GM12878 (cell line): ENCODE data around the gene SLC26A11. TPM values are rescaled to one million over a fixed set of nuclear protein-coding genes. Genes with fewer than 3 reads are reported as not detected.

Experiments used
- ATAC-seq: fragments of 200-7000 bp; cut with Tn5 transposase; 3 replicates; pipeline ENCODE4 v1.9.1; 2020; ENCODE audit warnings: mild to moderate bottlenecking, moderate library complexity
- BruUV-seq: library from RNA; stranded (reverse); fragments of 400-500 nt; replicated peaks from 2 replicates; lab custom pipeline; 2021; lab: Mats Ljungman, UMichigan
- CTCF ChIA-PET: fragments of 300-600 bp; sonication (Branson Sonifier 250); formaldehyde crosslinking; extraction: SDS; loops from one replicate; lab custom pipeline; 2021; ENCODE audit warnings: inconsistent platforms; lab: Yijun Ruan, JAX
- POLR2A ChIA-PET: fragments of 350-600 bp; formaldehyde crosslinking; extraction: SDS; loops from one replicate; lab custom pipeline; 2021; ENCODE audit warnings: inconsistent platforms; lab: Charles Lee
- RAD21 ChIA-PET: fragments of 300-600 bp; sonication (Branson Sonifier 250); formaldehyde crosslinking; loops from one replicate; lab custom pipeline; 2023; ENCODE audit warnings: antibody characterized with exemption; ENCODE audit not compliant: unreplicated experiment; lab: Charles Lee
- SMC1A ChIA-PET: fragments of 300-600 bp; sonication (Branson Sonifier 250); formaldehyde crosslinking; loops from one replicate; lab custom pipeline; 2023; ENCODE audit not compliant: unreplicated experiment, uncharacterized antibody; lab: Charles Lee
- DNase-seq: peaks from one replicate; pipeline ENCODE4 v3.0.0-alpha.2; 2011; ENCODE audit warnings: low read depth, low spot score
- FAIRE-seq: peaks from 3 replicates; lab custom pipeline; 2011; peaks lifted over from hg19 to GRCh38; lab: Jason Lieb, UNC
- H2AFZ ChIP-seq: 2 replicates; pipeline ENCODE4 v1.6.0; 2011; ENCODE audit warnings: low read depth, low read length, control low read depth; ENCODE audit not compliant: control insufficient read depth
- H3K27ac ChIP-seq: 2 replicates; pipeline ENCODE4 v1.5.1; 2011; ENCODE audit warnings: control low read depth; ENCODE audit not compliant: control insufficient read depth, insufficient read depth
- H3K27me3 ChIP-seq, 2 experiments: replicated peaks in 1 of 2; 2 replicates each; pipeline versions ENCODE4 v1.6.0 to v1.6.1; 2011; ENCODE audit warnings: low read length in 1 of 2; ENCODE audit not compliant: control insufficient read depth in 2 of 2, insufficient read depth in 2 of 2
- H3K36me3 ChIP-seq, 2 experiments: 2 replicates each; pipeline ENCODE4 v1.5.1; 2011; ENCODE audit warnings: low read length in 1 of 2; ENCODE audit not compliant: control insufficient read depth in 2 of 2, insufficient read depth in 2 of 2
- H3K4me1 ChIP-seq: 2 replicates; pipeline ENCODE4 v1.6.1; 2011; ENCODE audit warnings: mild to moderate bottlenecking, low read length, moderate library complexity, mixed read lengths; ENCODE audit not compliant: control insufficient read depth, insufficient read depth
- H3K4me2 ChIP-seq: 2 replicates; pipeline ENCODE4 v1.6.0; 2011; ENCODE audit warnings: control low read depth; ENCODE audit not compliant: control insufficient read depth, insufficient read depth
- H3K4me3 ChIP-seq: fragments of 200-600 bp; sonication (generic); 2 replicates; pipeline ENCODE4 v1.5.1; 2016
- H3K79me2 ChIP-seq: 2 replicates; pipeline ENCODE4 v1.6.0; 2011; ENCODE audit warnings: low read length; ENCODE audit not compliant: control insufficient read depth, insufficient read depth
- H3K9ac ChIP-seq: 2 replicates; pipeline ENCODE4 v1.8.0; 2011; ENCODE audit warnings: low read length, control low read depth, mixed read lengths; ENCODE audit not compliant: control insufficient read depth, insufficient read depth
- H3K9me3 ChIP-seq: replicated peaks from 3 replicates; pipeline ENCODE4 v1.5.1; 2011; ENCODE audit warnings: mild to moderate bottlenecking, low read length; ENCODE audit not compliant: control insufficient read depth, insufficient read depth
- H4K20me1 ChIP-seq: 2 replicates; pipeline ENCODE4 v1.6.0; 2011; ENCODE audit not compliant: control insufficient read depth, insufficient read depth
- BCL11A ChIP-seq: IDR thresholded peaks from 2 replicates; pipeline ENCODE4 v1.6.1; 2011; ENCODE audit warnings: low read depth, low read length
- CBFB ChIP-seq: IDR thresholded peaks from 2 replicates; pipeline ENCODE4 v1.6.1; 2016; ENCODE audit warnings: antibody characterized with exemption, low read depth
- CBX5 ChIP-seq: sonication (generic); IDR thresholded peaks from 2 replicates; pipeline ENCODE4 v1.6.1; 2016; ENCODE audit warnings: low read depth, moderate library complexity, mild to moderate bottlenecking, inconsistent platforms
- DPF2 ChIP-seq: fragments of 450-650 bp; IDR thresholded peaks from 2 replicates; pipeline ENCODE4 v1.6.1; 2017; ENCODE audit warnings: mild to moderate bottlenecking
- E4F1 ChIP-seq: fragments of 450-650 bp; IDR thresholded peaks from 2 replicates; pipeline ENCODE4 v1.6.1; 2018; ENCODE audit warnings: borderline replicate concordance, mild to moderate bottlenecking; ENCODE audit not compliant: partially characterized antibody
- HDAC2 ChIP-seq: fragments of 200-600 bp; sonication (generic); IDR thresholded peaks from 2 replicates; pipeline ENCODE4 v1.6.1; 2017
- HDAC6 ChIP-seq: fragments of 200-600 bp; sonication (generic); IDR thresholded peaks from one replicate; pipeline ENCODE4 v1.8.0; 2017; ENCODE audit warnings: antibody characterized with exemption; ENCODE audit not compliant: unreplicated experiment
- IKZF1 ChIP-seq: fragments of 450-650 bp; conservative IDR thresholded peaks from 2 replicates; pipeline ENCODE4 v1.6.1; 2017; ENCODE audit warnings: antibody characterized with exemption, mild to moderate bottlenecking
- IKZF2 ChIP-seq, 2 experiments: fragments of 450-650 bp; IDR thresholded peaks; 2 replicates each; pipeline ENCODE4 v1.6.1; 2017; ENCODE audit warnings: mild to moderate bottlenecking in 2 of 2, moderate library complexity in 2 of 2
- IRF4 ChIP-seq: IDR thresholded peaks from 2 replicates; pipeline ENCODE4 v1.6.1; 2011; ENCODE audit warnings: low read depth, low read length
- NFXL1 ChIP-seq: fragments of 450-650 bp; IDR thresholded peaks from 2 replicates; pipeline ENCODE4 v1.6.1; 2017; ENCODE audit warnings: antibody characterized with exemption, mild to moderate bottlenecking, borderline replicate concordance
- NFYB ChIP-seq: IDR thresholded peaks from 2 replicates; pipeline ENCODE4 v1.6.1; 2011; ENCODE audit warnings: low read depth, mild to moderate bottlenecking, low read length, improper control_type of control experiment, moderate library complexity; ENCODE audit not compliant: insufficient read depth
- NR2F1 ChIP-seq: fragments of 450-650 bp; conservative IDR thresholded peaks from 2 replicates; pipeline ENCODE4 v1.6.1; 2017; ENCODE audit warnings: mild to moderate bottlenecking
- POU2F2 ChIP-seq: IDR thresholded peaks from 3 replicates; pipeline ENCODE4 v1.6.1; 2011; ENCODE audit warnings: low read depth, mild to moderate bottlenecking, low read length, borderline replicate concordance
- RELA ChIP-seq: fragments of 450-650 bp; IDR thresholded peaks from 2 replicates; pipeline ENCODE4 v1.8.0; 2014; ENCODE audit warnings: borderline replicate concordance; ENCODE audit not compliant: partially characterized antibody
- TARDBP ChIP-seq: IDR thresholded peaks from 2 replicates; pipeline ENCODE4 v1.6.1; 2016; ENCODE audit warnings: borderline replicate concordance
- TBL1XR1 ChIP-seq: IDR thresholded peaks from 2 replicates; pipeline ENCODE4 v1.6.1; 2012; ENCODE audit warnings: low read depth, low read length, improper control_type of control experiment
- TCF3 ChIP-seq: IDR thresholded peaks from 2 replicates; pipeline ENCODE4 v1.6.1; 2012; ENCODE audit warnings: low read depth, mild to moderate bottlenecking, low read length, borderline replicate concordance; ENCODE audit not compliant: insufficient read depth
- ZBED1 ChIP-seq: IDR thresholded peaks from 2 replicates; pipeline ENCODE4 v1.6.1; 2016; ENCODE audit warnings: borderline replicate concordance
- ZSCAN29 ChIP-seq: fragments of 450-650 bp; IDR thresholded peaks from 2 replicates; pipeline ENCODE4 v1.6.1; 2017; ENCODE audit warnings: mild to moderate bottlenecking, moderate library complexity
- WGBS: methylation state at CpG from one replicate; pipeline ENCODE4 v1.1.6; 2016; ENCODE audit warnings: low lambda C conversion rate; ENCODE audit not compliant: insufficient replicate concordance, insufficient coverage; ENCODE audit errors: missing lambda C conversion rate; 5-methylcytosine and 5-hydroxymethylcytosine counted together
- in situ Hi-C: fragments of 300-500 bp; cut with MboI; formaldehyde crosslinking; loops from 9 replicates; pipeline ENCODE4 v1.14.3; 2018; ENCODE audit warnings: mixed read lengths
- intact Hi-C: fragments of 100-400 bp; cut with micrococcal nuclease; formaldehyde crosslinking; loops from one replicate; pipeline ENCODE4 v1.14.2; 2022; ENCODE audit not compliant: unreplicated experiment
- polyA plus RNA-seq, 11 experiments: library from polyadenylated mRNA; depleted of rRNA in 4 of 11; unstranded in 6 of 11; stranded (reverse) in 5 of 11; fragments of >200 nt; fragmentation: Nextera tagmentation in 4 of 11; fragmentation: Illumina TruSeq in 1 of 11; extraction: Ambion mirVana in 4 of 11; extraction: Trizol in 1 of 11; gene quantifications; 1 replicate in 1 of 11; 2 replicates in 10 of 11; pipeline versions ENCODE4 v1.2.1 to v1.2.3, GENCODE V29; 2011 to 2016; ENCODE audit warnings: inconsistent platforms in 2 of 11, missing spikeins in 2 of 11, low read depth in 1 of 11
- total RNA-seq, 4 experiments: library from RNA; depleted of rRNA in 3 of 4; stranded (reverse); fragments of >200 nt in 3 of 4; fragmentation: Illumina TruSeq in 1 of 4; extraction: Trizol in 1 of 4; gene quantifications; 2 replicates each; pipeline versions ENCODE4 v1.2.1 to v1.2.3, GENCODE V29; 2013 to 2021

The SLC26A11 gene
- total and polyA plus RNA-seq, 10 of the 15 experiments (the other 5 are each of a cell fraction or from before 2014, with no cell fraction given), result 0.05 to 4.1 (median 1.2) TPM; not detected in 1

- H3K27me3 ChIP-seq, result peaks cover 0 to 2% of the 10 kb centered on the region in 2 experiments; a peak in 1 of 4 replicates
- ChIA-PET POLR2A (no interaction called here), CTCF (no interaction called here), SMC1A (no interaction called here), RAD21 (no interaction called here)
- WGBS, result 53% methylated on average over 6 of the region's 6 CpGs
- no peak overlapping the region for H3K4me2 ChIP-seq
- FAIRE-seq, result no peak
- no peaks in the 10 kb centered on the region for H3K79me2 ChIP-seq
- ATAC-seq, result no peak
- DNase-seq, result no peak
- no peaks in the 10 kb centered on the region for H4K20me1 ChIP-seq
- no peaks in the 10 kb centered on the region for H3K36me3 ChIP-seq
- H2AFZ ChIP-seq, result no peak overlapping the region
- no peak overlapping the region for H3K4me3 ChIP-seq
- H3K27ac ChIP-seq, result no peak overlapping the region
- no TSS peak for BruUV-seq
- no peaks in the 10 kb centered on the region for H3K4me1 ChIP-seq
- in situ Hi-C loops (no loop called here), intact Hi-C loops (no loop called here)
- no peak overlapping the region for H3K9ac ChIP-seq
- TF ChIP-seq NFXL1 (no peak), CBFB (no peak), HDAC2 (no peak), TCF3 (no peak), NFYB (no peak)
- no peaks in the 10 kb centered on the region for H3K9me3 ChIP-seq
These were observed 46.3 kb upstream of the SLC26A11 start for GRCh38 chr17:80173916-80174315.

- no peak for DNase-seq
- Histone ChIP-seq H4K20me1 (no peaks in the 10 kb centered on the region), H3K9me3 (no peaks in the 10 kb centered on the region), H3K27ac (no peak overlapping the region), H3K9ac (no peak overlapping the region), H3K4me1 (no peaks in the 10 kb centered on the region), H3K79me2 (no peaks in the 10 kb centered on the region), H3K4me2 (no peak overlapping the region), H3K4me3 (no peak overlapping the region), H3K27me3 (peaks cover 0 to 3% of the 10 kb centered on the region in 2 experiments; a peak in 1 of 4 replicates), H3K36me3 (no peaks in the 10 kb centered on the region), H2AFZ (no peak overlapping the region)
- ChIA-PET RAD21 (no interaction called here), SMC1A (interaction anchor here (0.7 kb wide), 1 partner anchor 250 kb away, joined by 4 read pairs; no protein-coding TSS in a partner anchor), CTCF (interaction anchor here (0.9 kb wide), 1 partner anchor 49 kb away, joined by 5 read pairs; no protein-coding TSS in a partner anchor), POLR2A (interaction anchor here (0.5 to 0.7 kb wide), 2 partner anchors 67 to 95 kb away, joined by 3 to 4 read pairs; no protein-coding TSS in a partner anchor)
- intact Hi-C loops (no loop called here), in situ Hi-C loops (no loop called here)
- BruUV-seq, result no TSS peak
- no peak for FAIRE-seq
- WGBS, result 56% methylated on average over 11 of the region's 11 CpGs
- ATAC-seq, result no peak
- TF ChIP-seq TBL1XR1, result no peak
- TF ChIP-seq ZSCAN29, result no peak
- no peak for TF ChIP-seq DPF2
- no peak for TF ChIP-seq NR2F1
- no peak for TF ChIP-seq ZBED1
- no peak for TF ChIP-seq IRF4
- TF ChIP-seq E4F1, result no peak
- TF ChIP-seq CBX5, result no peak
- TF ChIP-seq IKZF1, result no peak
- TF ChIP-seq RELA, result no peak
- TF ChIP-seq BCL11A, result no peak
- TF ChIP-seq IKZF2 (IDR thresholded peaks at IDR 0.05), result no peak
- no peak for TF ChIP-seq TARDBP
- no peak for TF ChIP-seq POU2F2
- TF ChIP-seq HDAC6, result no peak
These were observed 43.5 kb upstream of the SLC26A11 start for GRCh38 chr17:80176757-80177156.
